Activated naive CD4-positive, alpha-beta T cell treated with anti-CD3 and anti-CD28 coated beads, Interleukin-2, amount 10 ng/mL, durations not matched to agents 7 days and 5 days (primary cell): Measurements from ENCODE around the gene FGF6.

Experiments used
- CTCF ChIA-PET: fragments of 350-600 bp; sonication (Branson Sonifier 250); formaldehyde crosslinking; loops from one replicate; lab custom pipeline; 2021; ENCODE audit warnings: antibody characterized with exemption; lab: Charles Lee
- DNase-seq: peaks from one replicate; pipeline ENCODE4 v3.0.0-alpha.2; 2020
- H3K27ac Mint-ChIP-seq: one replicate; pipeline ENCODE4 v1.8.0; 2021; ENCODE audit warnings: mild to moderate bottlenecking, moderate library complexity, mixed read lengths
- H3K27me3 Mint-ChIP-seq: one replicate; pipeline ENCODE4 v1.8.0; 2021; ENCODE audit warnings: mild to moderate bottlenecking, mixed read lengths
- H3K36me3 Mint-ChIP-seq: one replicate; pipeline ENCODE4 v1.8.0; 2021; ENCODE audit warnings: mixed read lengths
- H3K4me1 Mint-ChIP-seq: one replicate; pipeline ENCODE4 v1.8.0; 2021; ENCODE audit warnings: mixed read lengths
- H3K4me3 Mint-ChIP-seq: one replicate; pipeline ENCODE4 v1.8.0; 2021; ENCODE audit warnings: mild to moderate bottlenecking, moderate library complexity, mixed read lengths
- H3K9me3 Mint-ChIP-seq: one replicate; pipeline ENCODE4 v1.8.0; 2021; ENCODE audit warnings: mixed read lengths

FGF6 gene

GRCh38 chr12:4387607-4388006 lies 58.0 kb downstream of the FGF6 start:
- CTCF ChIA-PET: no interaction called here
- H3K4me3 Mint-ChIP-seq: no peak overlapping the region
- no peaks in the 10 kb centered on the region for H3K9me3 Mint-ChIP-seq
- DNase-seq: no peak
- H3K4me1 Mint-ChIP-seq: peaks cover 4% of the 10 kb centered on the region
- peaks cover 53% of the 10 kb centered on the region for H3K27me3 Mint-ChIP-seq
- H3K27ac Mint-ChIP-seq: no peak overlapping the region
- no peaks in the 10 kb centered on the region for H3K36me3 Mint-ChIP-seq

DNA sequence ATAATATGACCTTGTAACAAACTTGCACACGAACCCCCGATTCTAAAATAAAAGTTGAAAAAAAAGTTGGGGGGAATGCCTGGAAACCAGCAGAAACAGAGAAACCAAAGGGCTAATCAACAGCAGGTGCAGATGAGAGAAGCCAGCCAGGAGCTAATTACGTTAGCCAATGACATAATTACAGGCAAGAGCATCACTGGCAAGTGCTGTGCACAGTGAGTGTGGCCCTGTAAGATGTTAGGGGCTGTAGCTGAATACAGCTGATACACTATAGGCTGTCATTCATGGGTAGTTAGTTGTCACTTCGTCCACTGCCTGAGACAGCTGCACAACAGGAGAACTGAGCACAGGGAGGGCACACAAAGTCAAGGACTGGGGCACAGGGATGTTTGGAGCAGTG lies 58.8 kb downstream of the FGF6 start:
- Mint-ChIP-seq H3K9me3 (no peaks in the 10 kb centered on the region), H3K4me3 (no peak overlapping the region), H3K27ac (no peak overlapping the region), H3K27me3 (peaks cover 51% of the 10 kb centered on the region), H3K4me1 (no peaks in the 10 kb centered on the region), H3K36me3 (no peaks in the 10 kb centered on the region)
- CTCF ChIA-PET: interaction anchor here (1.1 kb wide), 1 partner anchor 28 kb away, joined by 3 read pairs; no protein-coding TSS in a partner anchor
- no peak for DNase-seq
